ENCODE data around the gene ESRRA.

ESRRA gene

DNA sequence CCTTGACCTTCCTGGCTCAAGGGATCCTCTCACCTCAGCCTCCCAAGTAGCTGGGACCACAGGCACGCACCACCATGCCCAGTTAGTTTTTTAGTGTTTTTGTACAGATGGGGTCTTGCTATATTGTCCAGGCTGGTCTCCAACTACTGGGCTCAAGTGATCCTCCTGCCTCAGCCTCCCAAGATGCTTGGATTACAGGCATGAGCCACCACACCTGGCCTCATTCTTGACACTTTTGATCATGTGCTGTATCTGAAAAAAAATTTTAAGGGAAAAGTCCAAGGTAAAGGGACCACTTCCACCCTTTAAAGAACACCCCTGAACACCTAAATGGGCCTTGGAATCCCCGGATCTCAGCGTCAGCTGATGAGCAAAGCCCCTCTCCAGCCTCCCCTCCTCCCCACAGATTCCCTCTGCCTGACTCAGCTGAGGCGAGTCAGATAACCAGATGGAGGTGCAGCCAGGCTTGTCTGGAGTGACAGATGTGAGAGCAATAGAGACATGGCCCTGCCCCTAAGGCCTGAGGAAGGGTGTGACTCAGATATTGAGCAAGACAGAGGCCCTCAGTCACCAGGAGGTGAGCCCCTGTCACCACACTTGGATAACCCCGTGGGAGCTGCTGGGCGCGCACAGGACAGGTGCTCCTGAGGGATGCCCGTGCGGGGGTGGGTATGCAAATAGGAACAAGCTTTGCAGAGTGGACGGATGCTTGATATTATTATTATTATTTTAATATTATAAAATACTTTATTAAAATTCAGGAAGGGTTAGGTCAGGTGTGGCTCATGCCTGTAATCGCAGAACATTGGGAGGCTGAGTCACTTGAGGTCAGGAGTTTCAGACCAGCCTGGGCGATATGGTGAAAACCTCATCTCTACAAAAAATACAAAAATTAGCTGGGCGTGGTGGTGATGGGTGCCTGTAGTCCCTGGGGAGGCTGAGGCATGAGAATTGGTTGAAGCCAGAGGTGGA, 29.7 kb downstream of the ESRRA start:
- FAIRE-seq = no peak

DNA sequence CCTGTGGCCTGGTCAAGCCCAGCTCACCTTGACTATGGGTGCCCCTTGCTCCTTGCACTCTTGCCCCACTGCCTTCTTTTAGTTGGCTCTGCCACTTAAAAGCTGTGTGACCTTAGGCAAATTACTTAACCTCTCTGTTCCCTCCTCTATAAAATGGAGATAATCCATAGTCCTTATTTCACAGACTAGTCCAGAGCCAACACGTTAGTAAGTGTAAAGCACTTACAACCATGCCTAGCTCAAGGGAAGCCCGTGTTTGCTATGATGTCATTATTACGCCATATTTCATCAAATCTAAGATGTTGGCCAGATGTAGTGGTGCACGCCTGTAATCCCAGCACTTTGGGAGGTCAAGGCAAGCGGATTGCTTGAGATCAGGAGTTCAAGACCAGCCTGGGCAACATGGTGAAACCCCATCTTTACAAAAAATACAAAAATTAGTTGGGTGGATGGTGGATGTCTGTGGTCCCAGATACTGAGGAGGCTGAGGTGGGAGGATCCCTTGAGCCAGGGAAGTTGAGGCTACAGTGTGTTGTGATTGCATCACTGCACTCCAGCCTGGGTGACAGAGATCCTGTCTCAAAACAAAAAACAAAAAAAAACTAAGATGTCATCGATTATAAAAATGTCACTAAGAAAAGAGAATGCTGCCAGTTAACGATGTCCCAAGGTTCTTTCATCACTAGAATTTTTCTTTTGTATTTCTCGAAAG, 32.4 kb downstream of the ESRRA start:
- no peak for FAIRE-seq

DNA sequence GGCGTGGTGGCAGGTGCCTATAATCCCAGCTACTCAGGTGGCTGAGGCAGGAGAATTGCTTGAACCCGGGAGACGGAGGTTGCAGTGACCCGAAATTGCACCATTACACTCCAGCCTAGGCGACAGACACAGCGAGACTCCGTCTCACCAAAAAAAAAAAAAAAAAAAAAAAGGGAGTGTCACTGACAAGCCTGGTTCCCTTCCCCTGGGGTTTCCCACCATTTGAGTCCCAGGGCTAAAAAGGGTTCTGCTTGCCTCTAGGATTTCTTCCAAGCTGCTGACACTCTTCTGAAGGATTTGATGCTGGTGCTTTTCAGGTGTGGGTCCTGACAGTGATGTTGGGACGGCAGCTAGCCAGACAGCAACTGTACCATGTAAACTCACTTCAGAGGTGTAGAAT, 33.4 kb downstream of the ESRRA start:
- no peak for FAIRE-seq

DNA sequence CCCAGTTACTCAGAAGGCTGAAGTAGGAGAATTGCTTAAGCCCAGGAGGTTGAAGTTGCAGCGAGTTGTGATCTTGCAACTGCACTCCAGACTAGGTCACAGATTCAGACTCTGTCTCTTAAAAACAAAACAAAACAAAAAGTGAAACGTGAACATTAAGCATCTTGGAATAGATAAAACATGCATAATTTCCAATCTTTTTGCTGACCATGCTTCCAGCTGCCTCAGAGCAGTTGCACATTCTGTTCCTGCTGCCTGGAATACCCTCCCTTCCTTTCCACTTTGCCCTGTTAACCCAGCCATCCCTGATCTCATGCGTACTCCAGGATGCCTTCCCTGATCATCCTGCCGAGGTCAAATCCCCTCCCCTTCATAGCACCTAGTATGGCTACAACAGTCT, 34.0 kb downstream of the ESRRA start:
- FAIRE-seq = no peak

DNA sequence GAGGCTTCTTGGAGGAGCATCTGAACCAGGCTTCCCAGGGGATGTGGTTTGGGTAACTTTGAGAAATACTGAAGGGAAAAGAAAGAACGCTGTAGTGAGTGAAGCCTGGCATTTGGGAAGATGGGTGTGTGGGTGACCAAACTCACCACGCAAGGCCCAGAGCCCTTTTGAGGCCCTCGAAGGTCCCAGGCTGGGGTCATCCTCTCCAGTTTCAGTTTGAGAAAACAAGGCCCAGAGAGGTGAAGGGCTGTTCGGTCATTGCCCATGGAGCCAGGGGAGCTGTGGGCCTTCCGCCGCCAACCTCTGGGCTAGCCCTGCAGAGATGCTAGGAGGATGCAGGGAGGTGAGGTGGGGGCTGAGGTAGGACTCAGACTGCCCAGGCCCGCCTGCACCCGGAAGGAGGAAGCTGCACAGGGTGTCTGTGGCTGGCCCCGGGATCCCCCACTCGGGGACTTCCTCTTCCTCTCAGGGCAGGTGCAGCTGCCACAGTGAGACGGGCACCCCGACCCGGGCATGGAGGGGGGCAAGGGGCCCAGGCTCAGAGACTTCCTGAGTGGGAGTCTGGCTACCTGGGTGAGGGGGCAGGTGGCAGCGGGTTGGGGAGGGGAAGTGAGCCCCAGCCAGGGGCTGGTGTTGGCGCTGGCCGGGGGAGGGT, 34.6 kb downstream of the ESRRA start, which contains the start of gene CCDC88B:
Gene CCDC88B, plus strand, starts transcription at position 451 of the 655 bp plus-strand sequence. Its CDS starts 63 bp downstream, at position 514.
- FAIRE-seq = no peak

DNA sequence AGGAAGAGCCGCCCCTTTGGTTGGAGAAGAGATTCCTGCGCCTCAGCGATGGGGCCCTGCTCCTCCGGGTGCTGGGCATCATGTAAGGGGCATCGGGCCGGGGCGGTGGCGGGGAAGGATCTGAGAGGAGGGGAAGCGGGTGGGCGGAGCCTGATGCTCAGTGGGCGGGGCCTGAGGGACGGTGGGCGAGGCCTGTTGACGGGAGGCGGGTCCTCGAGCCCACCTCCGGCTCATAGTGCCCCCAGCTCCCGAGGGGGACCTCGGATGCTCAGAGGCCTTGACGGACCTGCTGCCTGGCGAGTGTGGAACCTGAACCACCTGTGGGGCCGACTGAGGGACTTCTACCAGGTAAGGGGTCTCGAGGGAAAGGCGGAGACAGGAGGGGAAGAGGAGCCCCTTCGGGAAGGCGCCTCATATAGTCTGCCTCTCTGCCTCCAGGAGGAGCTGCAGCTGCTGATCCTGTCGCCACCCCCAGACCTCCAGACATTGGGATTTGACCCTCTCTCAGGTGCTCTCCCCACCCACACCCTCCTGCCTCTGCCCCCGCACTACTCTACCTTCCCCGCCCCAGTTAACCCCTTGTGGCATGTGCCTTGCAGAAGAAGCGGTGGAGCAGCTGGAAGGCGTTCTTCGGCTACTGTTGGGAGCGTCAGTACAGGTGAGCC, 35.5 kb downstream of the ESRRA start:
- FAIRE-seq = no peak

DNA sequence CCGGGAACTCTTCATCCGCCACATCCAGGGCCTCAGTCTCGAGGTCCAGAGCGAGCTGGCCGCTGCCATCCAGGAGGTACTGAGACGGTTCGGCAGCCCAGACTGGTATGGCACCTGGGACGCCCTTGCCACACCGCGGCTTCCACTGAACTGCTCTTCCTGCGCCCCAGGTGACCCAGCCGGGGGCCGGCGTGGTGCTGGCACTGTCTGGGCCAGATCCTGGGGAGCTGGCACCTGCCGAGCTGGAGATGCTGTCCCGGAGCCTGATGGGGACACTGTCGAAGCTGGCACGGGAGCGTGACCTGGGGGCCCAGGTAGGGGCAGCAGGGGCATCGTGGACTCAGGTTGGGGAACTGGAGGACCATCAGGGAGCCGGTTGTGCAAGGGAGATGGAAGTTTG, 36.1 kb downstream of the ESRRA start:
- no peak for FAIRE-seq

DNA sequence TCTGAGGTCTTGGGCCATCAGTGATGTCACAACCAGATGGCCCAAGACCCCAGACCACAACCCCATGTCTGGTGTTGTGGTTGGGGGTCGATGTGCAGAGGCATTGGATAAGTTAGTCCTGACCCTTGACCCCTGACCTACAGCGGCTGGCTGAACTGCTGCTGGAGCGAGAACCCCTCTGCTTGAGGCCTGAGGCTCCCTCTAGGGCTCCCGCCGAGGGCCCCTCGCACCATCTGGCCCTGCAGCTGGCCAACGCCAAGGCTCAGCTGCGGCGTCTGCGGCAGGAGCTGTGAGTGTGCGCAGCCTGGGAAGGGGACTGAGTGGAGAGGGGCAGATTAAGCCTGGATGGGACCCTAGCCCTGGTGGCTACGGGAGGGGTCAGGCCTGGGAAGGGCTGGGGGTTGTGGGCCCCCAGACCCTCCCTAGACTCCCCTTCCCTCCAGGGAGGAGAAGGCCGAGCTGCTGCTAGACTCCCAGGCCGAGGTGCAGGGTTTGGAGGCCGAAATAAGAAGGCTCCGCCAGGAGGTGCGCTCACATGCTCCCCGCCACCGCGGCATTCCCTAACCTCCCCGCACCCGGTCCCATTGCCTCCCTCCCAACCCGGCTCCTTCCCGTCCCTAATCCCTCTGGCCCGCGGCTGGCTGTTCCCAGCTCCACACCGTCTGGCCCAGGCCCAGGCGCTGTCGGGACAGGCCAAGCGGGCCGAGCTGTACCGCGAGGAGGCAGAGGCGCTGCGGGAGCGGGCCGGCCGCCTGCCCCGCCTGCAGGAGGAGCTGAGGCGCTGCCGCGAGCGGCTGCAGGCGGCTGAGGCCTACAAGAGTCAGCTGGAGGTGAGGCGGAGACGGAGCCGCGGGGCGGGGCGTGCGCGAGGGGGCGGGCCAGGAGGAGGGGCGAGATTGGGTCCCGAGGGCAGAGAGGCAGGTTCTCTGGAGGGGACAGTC, 36.8 kb downstream of the ESRRA start:
- no peak for FAIRE-seq

DNA sequence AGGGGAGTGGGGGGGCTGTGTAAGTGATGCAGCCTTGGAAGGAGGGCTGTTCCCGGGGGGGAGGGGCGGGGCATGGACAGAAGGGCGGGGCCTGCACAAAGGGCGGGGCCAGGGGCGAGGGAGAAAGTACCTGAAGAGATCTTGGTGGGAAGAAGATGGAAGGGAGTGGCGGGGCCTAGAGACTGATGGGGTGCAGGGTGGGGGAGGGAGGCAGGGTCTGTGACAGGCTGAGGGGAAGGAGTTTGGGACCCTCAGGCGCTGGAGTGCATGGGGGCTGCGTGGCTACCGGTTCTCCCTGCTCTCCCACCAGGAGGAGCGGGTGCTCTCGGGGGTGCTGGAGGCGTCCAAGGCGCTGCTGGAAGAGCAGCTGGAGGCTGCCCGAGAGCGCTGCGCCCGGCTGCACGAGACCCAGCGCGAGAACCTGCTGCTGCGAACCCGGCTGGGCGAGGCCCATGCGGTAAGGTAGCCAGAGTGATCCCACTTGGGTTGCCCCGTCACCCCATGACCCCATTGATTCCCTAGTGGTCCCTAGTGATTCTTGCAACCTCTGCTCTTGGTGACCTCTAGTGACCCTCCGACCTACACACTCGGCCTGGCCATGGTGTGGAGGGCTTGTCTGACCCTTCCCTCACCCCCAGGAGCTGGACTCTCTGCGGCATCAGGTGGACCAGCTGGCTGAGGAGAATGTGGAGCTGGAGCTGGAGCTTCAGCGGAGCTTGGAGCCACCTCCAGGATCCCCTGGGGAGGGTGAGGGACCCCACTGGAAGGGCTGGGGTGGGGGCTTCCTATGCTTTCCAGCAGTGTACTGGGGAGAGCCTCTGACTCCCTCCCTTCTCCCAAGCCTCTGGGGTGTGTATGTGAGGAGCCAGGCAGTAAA, 37.8 kb downstream of the ESRRA start:
- no peak for FAIRE-seq

DNA sequence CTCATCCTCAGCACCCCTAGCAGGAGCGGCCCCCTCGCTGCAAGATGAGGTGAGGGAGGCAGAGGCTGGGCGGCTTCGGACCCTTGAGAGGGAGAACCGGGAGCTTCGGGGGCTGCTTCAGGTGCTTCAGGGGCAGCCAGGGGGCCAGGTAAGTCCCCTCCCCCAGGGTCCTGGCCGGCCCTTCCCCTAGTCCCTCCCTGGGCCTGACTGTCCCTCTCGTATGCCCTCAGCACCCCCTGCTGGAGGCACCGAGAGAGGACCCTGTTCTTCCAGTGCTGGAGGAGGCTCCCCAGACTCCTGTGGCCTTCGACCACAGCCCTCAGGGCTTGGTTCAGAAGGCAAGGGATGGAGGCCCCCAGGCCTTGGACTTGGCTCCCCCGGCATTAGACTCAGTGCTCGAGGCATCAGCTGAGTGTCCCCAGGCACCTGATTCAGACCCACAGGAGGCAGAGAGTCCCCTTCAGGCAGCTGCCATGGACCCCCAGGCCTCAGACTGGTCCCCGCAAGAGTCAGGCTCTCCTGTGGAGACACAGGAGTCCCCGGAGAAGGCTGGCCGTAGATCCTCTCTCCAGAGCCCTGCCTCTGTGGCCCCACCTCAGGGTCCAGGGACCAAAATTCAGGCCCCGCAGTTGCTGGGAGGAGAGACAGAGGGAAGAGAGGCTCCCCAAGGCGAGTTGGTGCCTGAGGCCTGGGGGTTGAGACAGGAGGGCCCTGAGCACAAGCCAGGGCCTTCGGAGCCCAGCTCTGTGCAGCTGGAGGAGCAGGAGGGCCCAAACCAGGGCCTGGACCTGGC, 38.6 kb downstream of the ESRRA start:
- no peak for FAIRE-seq

DNA sequence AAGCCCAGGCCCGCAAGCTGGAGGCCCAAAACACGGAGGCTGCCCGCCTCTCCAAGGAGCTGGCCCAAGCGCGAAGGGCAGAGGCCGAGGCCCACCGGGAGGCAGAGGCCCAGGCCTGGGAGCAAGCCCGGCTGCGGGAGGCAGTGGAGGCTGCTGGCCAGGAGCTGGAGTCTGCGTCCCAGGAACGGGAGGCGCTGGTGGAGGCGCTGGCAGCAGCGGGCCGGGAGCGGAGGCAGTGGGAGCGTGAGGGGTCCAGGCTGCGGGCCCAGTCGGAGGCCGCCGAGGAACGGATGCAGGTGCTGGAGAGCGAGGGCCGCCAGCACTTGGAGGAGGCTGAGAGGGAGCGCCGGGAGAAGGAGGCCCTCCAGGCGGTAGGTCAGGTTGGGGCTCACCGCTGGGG, 39.5 kb downstream of the ESRRA start:
- no peak for FAIRE-seq

DNA sequence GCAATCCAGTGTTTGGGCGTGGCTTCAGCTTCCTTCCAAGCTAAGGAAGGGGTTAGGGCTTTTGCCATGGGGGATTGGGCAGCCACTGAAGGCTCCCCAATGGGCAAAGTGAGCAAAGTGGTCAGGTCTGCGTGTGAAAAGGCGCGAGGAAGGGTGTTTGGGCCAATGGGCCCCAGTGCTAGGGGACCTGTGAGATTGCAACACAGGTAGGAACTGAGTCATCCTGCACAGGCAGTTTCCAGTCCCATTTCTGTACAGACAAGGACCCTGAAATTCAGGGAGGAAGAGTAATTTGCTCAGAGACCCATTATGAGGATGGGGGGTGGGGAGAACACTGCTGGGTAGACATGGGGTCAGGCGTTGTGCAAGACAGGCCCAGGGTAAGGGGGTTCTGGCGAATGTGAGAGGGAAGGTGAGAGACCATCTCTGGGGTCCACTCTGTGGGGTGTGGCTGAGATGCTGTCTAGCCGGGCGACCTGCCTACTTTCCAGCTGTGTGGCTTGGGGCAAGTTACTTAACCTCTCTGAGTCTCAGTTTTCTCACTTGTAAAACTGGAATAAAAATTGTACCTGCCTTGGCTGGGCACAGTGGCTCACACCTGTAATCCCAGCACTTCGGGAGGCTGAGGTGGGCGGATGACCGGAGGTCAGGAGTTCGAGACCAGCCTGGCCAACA, 42.0 kb downstream of the ESRRA start:
- FAIRE-seq = no peak

DNA sequence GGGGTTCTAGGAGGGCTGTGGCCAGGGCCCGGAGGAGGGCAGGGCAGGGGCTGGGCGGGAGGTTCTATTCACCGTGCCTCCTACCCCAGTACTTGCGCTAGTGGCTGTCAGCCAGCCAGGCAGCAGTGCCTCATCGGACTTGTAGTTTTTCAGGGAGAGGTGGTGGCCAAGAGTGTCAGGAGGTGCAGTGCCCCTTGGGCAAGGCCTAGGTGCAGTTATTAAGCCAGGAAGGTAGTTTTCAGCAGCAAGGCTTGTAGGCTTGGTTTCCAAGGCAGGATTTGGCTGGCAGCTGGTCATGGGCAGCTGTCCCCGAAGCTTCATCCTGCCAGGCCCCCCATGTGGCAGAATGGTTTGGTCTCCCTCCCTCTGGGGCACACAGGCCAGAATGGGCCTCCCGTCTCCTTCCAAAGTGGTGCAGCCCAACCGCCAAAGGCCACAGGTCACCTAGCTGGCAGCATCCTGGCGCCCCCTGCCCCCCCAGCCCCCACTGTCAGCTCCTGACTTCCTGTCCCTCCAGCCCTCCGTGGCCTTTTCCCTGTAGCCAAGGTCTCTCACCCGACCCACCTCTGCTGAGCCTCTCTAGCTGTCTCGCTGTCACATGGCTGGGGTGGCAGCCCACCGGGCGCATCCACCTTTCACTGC, 43.2 kb downstream of the ESRRA start:
- FAIRE-seq = no peak

DNA sequence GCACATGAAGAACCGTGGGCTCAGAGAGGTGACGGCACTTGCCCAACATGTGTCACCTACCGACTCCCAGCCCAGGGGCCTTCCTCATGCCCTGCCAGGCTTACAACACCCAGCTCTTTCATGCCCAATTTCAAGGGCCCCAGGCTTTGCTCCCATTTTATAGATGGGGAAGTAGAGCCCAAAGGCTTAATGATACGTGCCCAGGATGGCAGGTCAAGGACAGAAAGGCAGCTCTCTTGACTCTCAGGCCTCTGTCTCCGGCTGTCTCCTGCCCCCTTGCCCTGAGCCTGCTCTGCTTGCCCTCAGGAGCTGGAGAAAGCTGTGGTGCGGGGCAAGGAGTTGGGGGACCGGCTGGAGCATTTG, 43.7 kb downstream of the ESRRA start:
- FAIRE-seq = no peak

DNA sequence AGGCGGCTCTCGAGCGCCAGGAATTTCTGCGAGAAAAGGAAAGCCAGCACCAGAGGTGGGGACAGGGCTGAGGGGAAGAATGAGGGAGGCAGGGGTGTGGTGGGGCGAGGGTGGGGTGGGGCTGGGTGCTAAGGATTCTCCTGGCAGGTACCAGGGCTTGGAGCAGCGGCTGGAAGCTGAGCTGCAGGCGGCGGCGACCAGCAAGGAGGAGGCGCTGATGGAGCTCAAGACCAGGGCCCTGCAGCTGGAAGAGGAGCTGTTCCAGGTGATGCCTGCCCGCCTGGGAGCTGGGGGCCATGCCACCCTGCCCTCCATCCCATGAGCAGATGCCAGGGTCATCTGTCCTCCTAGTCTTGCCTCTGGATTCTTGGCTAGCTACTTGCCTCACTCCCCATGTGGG, 44.1 kb downstream of the ESRRA start:
- no peak for FAIRE-seq

DNA sequence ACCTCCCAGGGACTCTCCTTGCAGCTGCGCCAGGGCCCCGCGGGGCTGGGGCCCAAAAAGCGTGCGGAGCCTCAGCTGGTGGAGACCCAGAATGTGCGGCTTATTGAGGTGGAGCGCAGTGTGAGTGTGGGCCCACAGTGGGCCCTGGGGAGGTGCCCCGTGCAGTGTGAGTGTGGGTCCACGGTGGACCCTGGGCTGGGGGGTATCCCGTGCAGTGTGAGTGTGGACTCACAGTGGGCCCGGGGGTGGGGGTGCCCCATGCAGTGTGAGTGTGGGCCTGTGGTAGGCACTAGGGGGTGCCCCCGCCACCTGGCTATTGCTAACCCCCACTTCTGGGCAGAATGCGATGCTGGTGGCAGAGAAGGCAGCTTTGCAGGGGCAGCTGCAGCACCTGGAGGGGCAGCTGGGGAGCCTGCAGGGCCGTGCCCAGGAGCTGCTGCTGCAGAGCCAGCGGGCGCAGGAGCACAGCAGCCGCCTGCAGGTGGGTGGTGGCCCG, 45.9 kb downstream of the ESRRA start:
- FAIRE-seq = no peak

DNA sequence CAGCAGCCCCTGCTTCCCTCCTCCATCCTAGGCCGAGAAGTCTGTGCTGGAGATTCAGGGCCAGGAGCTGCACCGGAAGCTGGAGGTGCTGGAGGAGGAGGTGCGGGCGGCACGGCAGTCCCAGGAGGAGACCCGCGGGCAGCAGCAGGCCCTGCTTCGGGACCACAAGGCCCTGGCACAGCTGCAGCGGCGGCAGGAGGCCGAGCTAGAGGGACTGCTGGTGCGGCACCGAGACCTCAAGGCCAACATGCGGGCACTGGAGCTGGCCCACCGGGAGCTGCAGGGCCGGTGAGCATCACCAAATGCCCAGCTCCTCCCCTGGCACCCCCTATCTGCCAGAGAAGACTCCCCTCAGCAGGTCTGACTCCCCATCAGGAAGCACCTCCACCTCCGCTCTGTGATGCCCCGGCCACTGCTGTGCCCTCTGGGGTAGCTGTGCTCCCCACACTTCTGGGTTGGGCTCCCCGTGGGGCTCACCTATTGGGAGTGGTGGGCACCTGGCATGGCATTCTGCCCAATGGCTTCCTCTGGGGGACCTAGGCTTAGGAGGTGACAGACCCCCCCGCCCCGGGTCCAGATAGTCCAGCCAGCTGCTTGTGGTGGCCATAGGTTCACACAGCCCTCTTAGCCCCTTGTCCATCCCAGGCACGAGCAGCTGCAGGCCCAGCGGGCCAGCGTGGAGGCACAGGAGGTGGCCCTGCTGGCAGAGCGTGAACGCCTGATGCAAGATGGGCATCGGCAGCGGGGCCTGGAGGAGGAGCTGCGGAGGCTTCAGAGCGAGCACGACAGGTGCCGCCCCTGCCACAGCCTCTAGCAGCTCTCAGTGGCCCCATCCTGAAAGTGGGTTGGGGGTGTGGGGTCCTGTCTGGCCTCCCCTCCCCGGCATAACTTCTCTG, 47.0 kb downstream of the ESRRA start:
- no peak for FAIRE-seq
